HUES6 (cell line): ENCODE results near the gene MC2R.
"Not testable (repeated sequence)": the region's sequence is repeated elsewhere in the genome, so short reads cannot be mapped to it uniquely, and the experiment has no call there.

ENCODE experiments used
- H3K27ac ChIP-seq: 2 replicates; pipeline ENCODE4 v1.7.0; 2013; ENCODE audit warnings: low read depth, mild to moderate bottlenecking, low read length, inconsistent platforms
- H3K27me3 ChIP-seq: 2 replicates; pipeline ENCODE4 v1.6.1; 2013; ENCODE audit warnings: low read length; ENCODE audit not compliant: control insufficient read depth, insufficient read depth
- H3K36me3 ChIP-seq: 2 replicates; pipeline ENCODE4 v1.6.1; 2013; ENCODE audit warnings: low read length; ENCODE audit not compliant: control insufficient read depth, insufficient read depth
- H3K4me1 ChIP-seq: 2 replicates; pipeline ENCODE4 v1.6.1; 2013; ENCODE audit warnings: low read length; ENCODE audit not compliant: control insufficient read depth, insufficient read depth
- H3K4me3 ChIP-seq: 2 replicates; pipeline ENCODE4 v1.5.1; 2013; ENCODE audit warnings: low read depth, low read length
- H3K9ac ChIP-seq: one replicate; pipeline ENCODE4 v1.6.1; 2013; ENCODE audit warnings: mild to moderate bottlenecking, low read length
- H3K9me3 ChIP-seq: 2 replicates; pipeline ENCODE4 v1.6.1; 2013; ENCODE audit warnings: low read depth, low read length; ENCODE audit not compliant: control insufficient read depth, insufficient read depth

The MC2R gene

DNA sequence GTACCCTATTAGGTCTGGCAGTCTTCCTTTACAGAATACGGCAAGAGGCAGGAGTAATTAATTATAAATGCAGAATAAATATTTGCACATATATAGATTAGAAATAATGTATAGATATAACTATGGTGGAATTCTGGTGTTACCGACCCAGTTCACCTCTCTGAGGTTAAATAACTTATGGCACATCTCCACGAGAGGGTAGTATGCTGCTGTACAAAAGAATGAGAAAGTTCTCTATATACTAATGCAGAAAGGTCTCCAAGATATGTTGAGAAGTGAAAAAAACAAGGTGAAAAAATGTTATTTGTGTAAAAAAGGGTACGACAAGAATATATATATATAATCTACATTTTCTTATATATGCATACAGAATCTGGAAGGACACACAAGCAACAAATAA is 40.8 kb downstream of the MC2R start:
- Histone ChIP-seq H3K4me3 (no peak overlapping the region), H3K9me3 (no peaks in the 10 kb centered on the region), H3K4me1 (peaks cover 22% of the 10 kb centered on the region), H3K36me3 (no peaks in the 10 kb centered on the region), H3K27ac (no peak overlapping the region), H3K9ac (no peak overlapping the region), H3K27me3 (peaks cover 20% of the 10 kb centered on the region)

DNA sequence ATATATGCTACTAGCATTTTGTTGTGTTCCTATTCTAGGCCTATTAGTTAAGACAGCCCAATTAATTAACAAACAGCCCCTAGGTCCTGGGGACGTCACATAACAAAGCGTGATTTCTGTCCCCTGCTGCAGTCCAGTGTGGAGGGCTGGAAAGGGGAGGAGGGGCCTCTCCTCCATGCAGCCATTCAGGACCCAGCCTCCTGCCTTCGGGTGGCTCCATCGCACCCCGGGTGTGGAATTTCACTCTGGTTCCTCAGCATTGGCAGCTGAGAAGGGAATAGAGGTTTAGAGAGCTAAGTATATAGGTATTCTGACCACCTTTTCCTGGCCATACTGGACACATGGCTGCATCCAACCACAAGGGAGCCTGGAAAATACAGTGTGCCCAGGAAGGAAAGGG is 42.4 kb downstream of the MC2R start:
- Histone ChIP-seq H3K36me3 (no peaks in the 10 kb centered on the region), H3K27me3 (peaks cover 36% of the 10 kb centered on the region), H3K4me1 (peaks cover 10% of the 10 kb centered on the region), H3K27ac (no peak overlapping the region), H3K4me3 (no peak overlapping the region), H3K9me3 (no peaks in the 10 kb centered on the region), H3K9ac (no peak overlapping the region)

DNA sequence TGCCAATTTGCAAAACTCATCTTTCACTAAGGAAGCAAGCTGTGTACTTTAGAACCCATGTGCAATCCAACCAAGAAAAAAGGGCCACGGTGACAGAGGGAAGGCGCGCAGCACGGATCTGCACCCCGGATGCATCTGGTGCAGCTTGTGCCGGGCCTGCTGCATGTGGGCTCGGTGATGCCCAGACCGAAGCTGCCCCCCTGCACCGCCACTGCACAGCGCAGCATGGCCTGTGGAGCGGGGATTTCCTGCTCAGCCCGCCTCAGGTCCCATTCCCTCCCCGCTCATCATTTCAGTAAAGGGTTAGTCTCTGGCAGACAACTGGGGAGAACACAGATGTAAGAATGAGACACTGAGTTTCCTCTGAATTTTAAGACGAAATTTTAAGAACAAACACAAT is 43.0 kb downstream of the MC2R start:
- Histone ChIP-seq H3K4me1 (peaks cover 5% of the 10 kb centered on the region; the same call in 1 of the 2 replicates), H3K9me3 (no peaks in the 10 kb centered on the region), H3K27me3 (peaks cover 42% of the 10 kb centered on the region), H3K4me3 (no peak overlapping the region), H3K27ac (no peak overlapping the region), H3K36me3 (no peaks in the 10 kb centered on the region), H3K9ac (no peak overlapping the region)

DNA sequence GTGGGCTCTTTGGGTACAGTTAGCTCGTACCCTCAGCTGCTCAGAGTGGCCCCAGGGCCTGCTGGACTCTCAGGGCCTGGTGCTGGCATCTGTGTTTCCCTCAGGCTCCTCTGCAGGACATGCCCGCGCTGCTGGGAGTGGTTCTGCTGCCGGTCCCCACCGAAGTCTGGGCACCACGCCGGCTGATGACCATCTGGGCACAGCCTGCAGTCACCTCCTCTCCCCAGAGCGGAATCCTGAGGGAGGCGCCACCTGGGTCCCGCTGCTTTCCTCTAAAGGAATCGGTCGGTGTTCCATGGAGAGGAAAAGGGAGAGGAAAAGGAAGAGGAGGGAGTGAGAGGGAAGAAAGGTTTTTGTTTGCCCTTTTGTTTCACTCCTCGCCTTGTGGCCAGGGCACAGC is 43.6 kb downstream of the MC2R start:
- 0 out of 2 replicates have a peak, but pooled peaks cover 4% of the 10 kb centered on the region for H3K4me1 ChIP-seq
- no peaks in the 10 kb centered on the region for H3K36me3 ChIP-seq
- H3K27me3 ChIP-seq: peaks cover 49% of the 10 kb centered on the region
- H3K9me3 ChIP-seq: no peaks in the 10 kb centered on the region
- no peak overlapping the region for H3K4me3 ChIP-seq
- H3K27ac ChIP-seq: no peak overlapping the region
- no peak overlapping the region for H3K9ac ChIP-seq

DNA sequence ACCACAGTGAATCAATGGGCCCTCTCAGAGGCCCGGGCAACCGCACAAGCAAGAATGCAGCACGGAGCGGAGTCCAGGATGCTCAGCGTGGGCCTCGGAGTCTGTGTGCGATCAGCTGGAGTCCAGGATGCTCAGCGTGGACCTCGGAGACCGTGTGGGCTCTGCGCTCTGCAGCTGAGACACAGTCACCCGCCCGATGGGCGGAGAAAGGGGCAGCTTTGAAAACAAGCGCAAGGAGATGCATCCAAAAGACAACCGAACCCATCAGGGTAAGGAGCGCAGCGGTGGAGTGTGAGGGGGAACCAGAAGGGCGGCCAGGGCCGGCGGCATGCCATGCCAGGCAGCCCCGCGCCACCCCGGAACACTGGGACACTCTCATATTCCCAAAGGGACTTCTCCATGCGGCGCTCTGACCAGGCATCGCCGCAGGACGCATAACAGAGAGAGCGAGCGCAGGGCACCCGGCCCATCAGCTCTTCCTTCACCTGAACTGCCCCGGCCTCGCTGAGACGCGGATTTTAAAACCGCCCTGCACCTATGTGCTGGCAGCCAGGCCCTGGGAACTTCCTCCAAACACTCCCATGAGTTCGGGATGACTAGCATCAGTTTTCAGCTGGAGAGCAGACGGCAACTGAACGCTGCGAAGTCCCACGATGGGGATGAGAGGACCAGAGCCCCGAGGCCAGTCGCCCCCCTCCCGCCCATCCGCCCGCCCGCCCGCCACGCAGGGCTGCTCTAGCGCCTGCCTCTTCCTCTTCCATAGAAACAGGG is 46.6 kb downstream of the MC2R start:
- Histone ChIP-seq H3K36me3 (no peaks in the 10 kb centered on the region), H3K9ac (no peak overlapping the region), H3K27ac (no peak overlapping the region), H3K4me1 (0 out of 2 replicates have a peak, but pooled peaks cover 4% of the 10 kb centered on the region), H3K9me3 (no peaks in the 10 kb centered on the region), H3K4me3 (peak overlapping the region; percentile 66), H3K27me3 (peaks cover 55% of the 10 kb centered on the region)

DNA sequence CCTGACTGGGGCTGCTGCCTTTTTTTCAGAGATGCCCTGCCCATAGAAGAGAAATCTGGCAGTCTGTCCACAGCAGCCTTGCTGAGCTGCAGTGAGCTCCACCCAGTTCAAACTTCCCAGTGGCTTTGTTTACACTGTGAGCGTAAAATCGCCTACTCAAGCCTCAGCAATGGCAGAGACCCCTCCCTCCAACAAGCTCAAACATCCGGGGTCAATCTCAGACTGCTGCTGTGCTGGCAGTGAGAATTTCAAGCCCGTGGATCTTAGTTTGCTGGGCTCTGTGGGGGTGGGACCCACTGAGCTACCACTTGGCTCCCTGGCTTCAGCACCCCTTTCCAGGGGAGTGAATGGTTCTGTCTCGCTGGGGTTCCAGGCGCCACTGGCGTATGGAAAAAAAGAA is 52.4 kb downstream of the MC2R start:
- peaks cover 18% of the 10 kb centered on the region for H3K27me3 ChIP-seq
- not testable (repeated sequence) for H3K4me1 ChIP-seq, H3K9ac ChIP-seq, H3K27ac ChIP-seq, H3K9me3 ChIP-seq, H3K4me3 ChIP-seq, H3K36me3 ChIP-seq

DNA sequence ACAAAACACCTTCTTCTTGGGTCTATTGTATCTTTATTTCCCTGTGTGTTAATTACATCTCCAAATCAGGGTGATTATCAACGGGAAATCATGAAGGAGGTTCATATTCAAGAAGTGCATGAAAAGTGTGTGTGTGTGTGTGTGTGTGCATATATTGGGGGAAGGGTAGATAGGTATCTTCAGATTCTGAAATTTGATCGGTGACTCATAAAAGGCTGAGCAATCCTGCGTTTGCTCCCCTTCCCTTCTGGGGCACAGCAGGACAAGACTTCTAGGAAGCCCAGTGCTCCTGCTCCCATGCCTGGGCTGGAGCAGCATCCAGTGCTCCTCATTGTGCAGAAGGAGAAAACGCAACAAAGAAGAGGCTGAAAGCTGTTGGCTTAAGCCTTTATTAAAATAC is 65.5 kb downstream of the MC2R start:
- no peak overlapping the region for H3K9ac ChIP-seq
- no peak overlapping the region for H3K4me3 ChIP-seq
- H3K36me3 ChIP-seq: no peaks in the 10 kb centered on the region
- H3K27me3 ChIP-seq: no peaks in the 10 kb centered on the region
- H3K9me3 ChIP-seq: peaks cover 9% of the 10 kb centered on the region
- H3K27ac ChIP-seq: no peak overlapping the region
- no peaks in the 10 kb centered on the region for H3K4me1 ChIP-seq

DNA sequence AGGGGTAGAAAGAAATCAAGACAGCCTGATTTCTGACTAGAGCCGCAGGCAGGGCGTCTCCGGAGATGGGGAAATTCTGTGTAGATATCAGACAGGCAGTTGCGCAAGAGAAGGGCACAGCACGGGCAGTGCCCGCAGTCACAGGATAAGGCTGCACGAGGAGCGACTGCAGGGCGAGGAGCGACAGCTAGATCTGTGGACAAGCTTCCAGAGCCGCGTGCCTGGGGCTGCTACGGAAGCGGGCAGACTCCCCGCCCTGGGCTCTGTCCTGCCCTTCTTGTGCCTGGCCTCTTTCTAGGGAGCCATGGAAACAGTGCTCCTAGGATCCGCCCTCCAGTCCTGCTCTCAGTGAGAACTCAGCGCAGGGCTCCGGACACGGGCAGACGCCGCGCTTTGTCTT is 78.8 kb downstream of the MC2R start:
- Histone ChIP-seq H3K4me3 (no peak overlapping the region), H3K9me3 (no peaks in the 10 kb centered on the region), H3K27ac (no peak overlapping the region), H3K9ac (no peak overlapping the region), H3K27me3 (no peaks in the 10 kb centered on the region), H3K36me3 (no peaks in the 10 kb centered on the region), H3K4me1 (peaks cover 4% of the 10 kb centered on the region; the same call in 1 of the 2 replicates)

DNA sequence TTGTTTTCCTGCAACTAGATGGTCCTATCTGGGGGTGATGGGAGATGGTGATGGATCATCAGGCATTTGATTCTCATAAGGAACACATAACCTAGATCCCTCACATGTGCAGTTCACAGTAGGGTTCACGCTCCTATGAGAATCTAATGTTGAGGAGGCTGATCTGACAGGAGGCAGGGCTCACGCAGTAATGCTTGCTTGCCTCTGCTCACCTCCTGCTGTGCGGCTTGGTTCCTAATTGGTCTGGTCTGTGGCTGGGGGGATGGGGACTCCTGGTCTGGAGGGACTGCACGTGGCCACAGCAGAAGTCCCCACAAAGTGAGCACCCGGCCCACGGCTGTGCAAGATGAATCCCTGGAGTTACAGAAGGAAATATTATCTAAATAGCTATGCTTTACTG is 80.1 kb downstream of the MC2R start:
- Histone ChIP-seq H3K9ac (no peak overlapping the region), H3K4me1 (peaks cover 4% of the 10 kb centered on the region; the same call in 1 of the 2 replicates), H3K36me3 (no peaks in the 10 kb centered on the region), H3K27ac (no peak overlapping the region), H3K27me3 (no peaks in the 10 kb centered on the region), H3K4me3 (no peak overlapping the region), H3K9me3 (no peaks in the 10 kb centered on the region)

DNA sequence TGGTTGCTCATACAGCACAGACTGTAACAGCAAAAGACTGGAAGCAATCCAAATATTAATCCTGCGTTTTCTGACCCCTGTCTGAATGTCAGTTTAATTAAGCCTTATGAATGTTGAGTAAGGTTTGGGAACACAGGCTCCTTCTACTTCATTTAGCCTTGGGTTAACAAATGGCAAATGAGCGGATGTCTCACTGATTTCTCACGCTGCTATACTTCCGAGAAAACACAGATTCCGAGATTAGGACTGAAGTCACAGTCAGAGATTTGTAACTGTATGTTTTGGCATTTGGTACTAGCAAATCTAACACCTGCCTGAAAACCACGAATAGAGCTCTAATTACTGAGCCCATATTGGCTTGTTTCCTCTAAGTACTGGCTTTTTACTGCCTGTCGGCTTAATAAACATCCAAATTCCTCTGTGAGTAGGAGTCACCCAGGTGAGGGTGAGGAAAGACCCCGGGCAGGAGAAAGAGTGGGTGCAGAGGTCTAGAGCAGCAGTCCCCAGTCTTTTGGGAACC is 80.8 kb downstream of the MC2R start:
- Histone ChIP-seq H3K27me3 (no peaks in the 10 kb centered on the region), H3K4me1 (peaks cover 4% of the 10 kb centered on the region; the same call in 1 of the 2 replicates), H3K27ac (no peak overlapping the region), H3K9ac (no peak overlapping the region), H3K9me3 (no peaks in the 10 kb centered on the region), H3K36me3 (no peaks in the 10 kb centered on the region), H3K4me3 (no peak overlapping the region)
